HG02623 (cell line): ENCODE measurements around the gene OXTR.
"Not testable (repeated sequence)": the region's sequence is repeated elsewhere in the genome, so short reads cannot be mapped to it uniquely, and the experiment has no call there.

Experiments
- ATAC-seq: cut with Tn5 transposase; IDR thresholded peaks from one replicate; pipeline ENCODE4 v1.9.1; 2021; ENCODE audit warnings: moderate library complexity; ENCODE audit not compliant: unreplicated experiment

Gene OXTR

DNA sequence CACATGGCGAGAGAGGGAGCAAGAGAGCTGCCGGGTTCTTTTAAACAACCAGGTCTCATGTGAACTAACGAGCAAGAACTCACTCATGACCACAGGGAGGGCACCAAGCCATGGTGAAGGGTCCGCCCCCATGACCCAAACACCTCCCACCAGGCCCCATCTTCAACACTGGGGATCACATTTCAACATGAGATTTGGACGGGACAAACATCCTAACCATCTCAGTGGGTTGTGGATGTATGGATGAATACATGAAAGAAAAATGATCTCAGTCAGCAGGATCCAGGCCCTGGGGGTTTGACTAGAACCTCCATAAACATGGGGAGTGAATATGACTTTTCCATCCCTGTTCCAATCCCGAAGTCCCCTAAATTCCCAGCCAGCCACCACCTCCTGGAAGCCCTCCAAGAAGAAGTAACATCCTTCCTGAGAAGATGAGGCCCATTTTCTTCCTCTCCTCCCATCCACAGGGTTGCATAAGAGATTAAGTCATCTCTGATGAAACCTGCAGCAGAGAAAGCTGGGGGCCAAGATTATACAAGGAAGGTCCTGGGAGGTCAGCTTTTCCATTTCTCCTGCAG is 26.3 kb downstream of the OXTR start:
- ATAC-seq = no peak

DNA sequence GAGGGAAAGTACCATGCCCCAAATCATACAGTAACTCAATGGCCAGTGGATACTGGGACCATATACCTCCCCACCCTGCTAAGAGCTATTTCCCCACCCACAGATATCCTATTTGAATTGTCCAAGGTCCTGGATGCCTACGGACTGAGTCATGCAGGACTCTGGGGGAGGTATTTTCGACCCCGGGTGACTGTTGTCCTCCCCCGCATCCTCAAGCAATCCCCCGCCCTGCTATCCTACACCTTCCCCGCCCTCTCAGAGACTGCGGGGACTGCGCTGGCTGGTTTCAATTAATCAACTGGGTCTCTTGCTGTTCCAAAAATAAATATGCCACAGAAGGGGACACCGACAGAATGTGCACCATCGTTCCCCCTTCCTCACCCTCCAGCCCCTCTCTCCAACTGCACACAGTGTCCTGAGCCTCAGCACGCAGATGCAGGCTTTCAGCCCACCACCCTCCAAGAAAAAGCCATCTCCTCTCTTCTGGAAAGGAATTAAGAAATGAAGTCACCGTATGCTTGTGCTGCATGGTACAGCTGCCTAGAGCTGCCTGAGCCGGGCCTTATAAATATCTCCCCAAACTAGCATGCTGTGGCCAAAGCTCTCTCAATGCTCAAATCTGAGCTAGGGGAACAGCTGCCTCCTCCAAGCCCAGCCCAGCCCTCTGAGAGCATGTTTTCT is 27.7 kb downstream of the OXTR start:
- ATAC-seq = no peak

DNA sequence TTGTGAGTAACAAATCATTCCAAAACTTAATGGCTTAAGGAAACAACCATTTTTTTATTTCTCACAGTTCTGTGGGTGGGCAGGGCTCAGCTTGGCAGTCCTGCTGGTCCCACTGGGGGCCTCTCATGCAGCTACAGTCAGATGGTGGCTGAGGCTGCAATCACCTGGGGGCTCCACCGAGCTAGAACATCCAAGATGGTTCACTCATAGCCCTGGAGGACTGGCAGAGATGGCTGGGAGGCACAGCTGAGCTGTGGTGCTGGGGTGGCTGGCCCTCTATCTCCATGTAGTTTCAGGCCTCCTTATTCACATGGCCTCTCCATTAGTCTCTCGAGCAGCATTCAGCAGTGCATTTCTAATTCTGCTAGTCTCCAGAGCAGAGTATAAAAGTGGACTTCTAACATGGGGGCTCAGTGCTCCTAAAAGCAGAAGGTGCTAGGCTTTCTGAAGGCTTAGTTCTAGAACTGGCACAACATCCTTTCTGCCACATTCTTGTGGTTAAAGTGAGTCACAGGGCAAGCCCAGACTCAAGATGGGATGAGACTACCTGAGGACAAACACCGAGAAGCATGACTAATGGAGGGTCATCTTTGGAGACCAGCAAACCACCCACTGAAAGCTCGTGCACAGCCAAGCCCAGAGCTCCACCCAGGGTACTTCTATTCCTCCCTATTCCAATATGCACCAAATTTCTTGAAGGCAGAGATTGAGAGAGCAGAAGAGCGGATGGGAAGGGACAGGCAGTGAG is 29.5 kb downstream of the OXTR start:
- ATAC-seq = no peak

DNA sequence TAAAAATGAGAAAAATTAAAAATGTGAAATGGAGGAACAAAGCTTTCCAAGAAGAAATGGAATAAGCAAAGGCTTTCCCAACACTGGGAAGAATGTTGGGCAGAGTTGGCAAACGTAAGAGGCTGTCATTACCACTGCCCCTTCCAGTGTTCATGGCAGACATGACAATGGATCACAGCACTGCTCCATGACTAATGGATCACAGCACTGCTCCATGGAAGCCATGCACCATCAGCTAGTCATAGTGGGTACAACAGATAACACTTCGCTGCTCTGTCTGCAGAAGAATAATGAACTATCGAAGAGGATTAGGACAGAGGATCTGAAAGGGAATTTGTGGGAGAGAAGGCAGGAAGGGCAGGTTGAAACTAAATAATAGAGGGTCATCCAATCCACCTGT is 30.8 kb downstream of the OXTR start:
- ATAC-seq = no peak

DNA sequence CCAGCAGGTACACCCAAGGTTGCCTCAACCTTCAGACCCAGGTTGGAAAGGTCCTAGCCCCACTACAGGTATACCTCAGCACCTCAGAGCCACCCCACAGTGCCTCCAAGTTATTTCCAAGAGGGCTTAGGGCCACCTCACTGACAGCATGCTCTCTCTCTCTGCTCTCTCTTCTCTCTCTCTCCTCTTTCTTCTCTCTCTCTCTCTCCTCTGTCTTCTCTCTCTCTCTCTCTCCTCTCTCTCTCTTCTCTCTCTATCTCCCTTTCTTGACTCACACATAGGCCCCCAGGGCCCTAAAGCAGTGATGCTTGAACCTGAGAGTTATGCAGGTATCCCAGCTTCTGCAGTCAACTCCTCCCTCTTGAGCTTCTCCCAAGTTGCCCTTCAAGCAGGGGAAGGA is 31.6 kb downstream of the OXTR start:
- ATAC-seq = no peak

DNA sequence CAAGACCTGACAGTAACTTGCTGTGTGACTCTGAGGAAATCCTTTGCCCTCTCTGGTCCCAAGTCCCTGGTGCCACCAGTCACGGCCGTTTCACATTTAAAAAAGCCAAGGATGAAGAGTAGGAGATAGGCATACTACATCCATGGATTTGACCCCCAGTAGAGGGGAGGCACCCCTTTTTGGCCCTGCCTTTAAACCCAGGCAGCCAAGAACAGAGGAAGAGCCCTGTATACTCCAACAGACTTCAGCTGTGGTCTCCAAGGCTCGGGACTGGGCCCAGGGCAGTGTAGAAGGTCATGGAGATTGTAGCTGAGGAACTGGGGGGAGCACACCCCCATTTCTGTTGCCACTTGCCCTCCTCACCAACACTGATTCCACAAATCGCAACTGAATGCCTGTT is 32.1 kb downstream of the OXTR start:
- no peak for ATAC-seq

DNA sequence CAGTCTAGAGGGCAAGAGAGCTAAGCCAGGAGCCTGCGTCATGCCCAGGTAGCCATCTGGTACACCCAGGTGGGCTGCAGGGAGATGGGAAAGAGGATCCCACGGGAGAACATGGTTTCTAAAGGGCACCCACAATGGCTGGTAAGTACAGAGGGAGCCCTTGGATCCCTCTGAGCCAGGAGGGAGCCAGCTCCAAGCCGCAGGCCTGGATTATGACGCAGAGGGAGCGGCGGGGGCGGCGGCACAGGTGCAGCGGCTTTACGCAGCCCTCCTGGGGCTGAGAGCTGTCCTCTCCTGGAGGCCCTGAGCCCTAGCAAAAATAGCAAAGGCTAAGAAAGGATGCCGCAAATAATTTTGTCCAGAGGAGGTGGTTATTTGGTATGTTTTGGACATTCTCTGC is 33.0 kb downstream of the OXTR start:
- no peak for ATAC-seq

DNA sequence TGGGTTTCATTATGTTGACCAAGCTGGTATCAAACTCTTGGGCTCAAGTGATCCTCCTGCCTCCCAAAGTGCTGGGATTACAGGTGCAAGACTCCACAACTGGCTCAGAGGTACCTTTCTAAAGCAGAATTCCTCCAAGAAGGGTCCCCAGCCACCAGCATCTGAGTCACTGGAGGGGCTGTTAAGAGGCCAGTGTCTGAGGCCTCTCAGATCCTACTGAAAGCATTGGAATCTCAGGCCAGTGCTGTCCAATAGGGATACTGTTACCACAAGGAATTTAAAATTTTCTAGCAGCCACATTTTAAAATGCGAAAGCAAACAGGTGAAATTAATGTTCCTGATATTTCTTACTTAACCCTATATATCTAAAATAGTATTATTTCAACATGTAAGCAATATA is 34.5 kb downstream of the OXTR start:
- ATAC-seq = no peak

DNA sequence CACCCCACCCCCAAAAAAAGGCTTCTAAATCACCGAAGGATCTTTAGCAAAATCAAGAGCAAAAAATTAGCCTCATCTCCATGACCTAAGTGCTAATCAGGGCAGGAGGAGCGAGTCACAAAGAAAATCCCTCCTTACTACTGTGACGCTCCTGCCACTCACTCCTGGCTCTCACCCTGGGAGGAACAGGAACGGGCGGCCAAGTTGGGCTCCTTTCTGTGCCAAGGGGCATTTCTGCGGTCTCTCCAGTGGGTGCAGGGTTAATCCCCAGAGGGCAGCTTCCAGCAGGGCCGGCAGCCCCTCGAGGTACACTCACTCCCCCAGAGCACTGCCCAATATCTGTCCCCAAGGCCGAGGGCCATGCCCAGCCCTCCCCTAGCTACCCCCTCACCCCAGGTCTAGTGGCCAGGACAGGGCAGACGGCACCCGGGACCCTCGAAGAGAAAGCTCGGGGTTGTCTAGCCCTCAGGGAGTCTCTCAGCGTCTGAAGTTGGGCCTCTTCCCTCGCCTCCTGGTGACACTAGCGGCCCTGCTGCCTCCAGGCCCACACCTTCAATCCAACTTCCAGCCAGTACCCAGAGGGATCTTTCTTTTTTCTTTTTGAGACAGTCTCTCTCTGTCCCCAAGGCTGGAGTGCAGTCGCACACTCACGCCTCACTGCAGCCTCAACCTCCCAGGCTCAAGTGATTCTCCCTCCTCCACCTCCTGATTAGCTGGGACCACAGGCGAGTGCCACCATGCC is 35.1 kb downstream of the OXTR start:
- ATAC-seq = no peak

DNA sequence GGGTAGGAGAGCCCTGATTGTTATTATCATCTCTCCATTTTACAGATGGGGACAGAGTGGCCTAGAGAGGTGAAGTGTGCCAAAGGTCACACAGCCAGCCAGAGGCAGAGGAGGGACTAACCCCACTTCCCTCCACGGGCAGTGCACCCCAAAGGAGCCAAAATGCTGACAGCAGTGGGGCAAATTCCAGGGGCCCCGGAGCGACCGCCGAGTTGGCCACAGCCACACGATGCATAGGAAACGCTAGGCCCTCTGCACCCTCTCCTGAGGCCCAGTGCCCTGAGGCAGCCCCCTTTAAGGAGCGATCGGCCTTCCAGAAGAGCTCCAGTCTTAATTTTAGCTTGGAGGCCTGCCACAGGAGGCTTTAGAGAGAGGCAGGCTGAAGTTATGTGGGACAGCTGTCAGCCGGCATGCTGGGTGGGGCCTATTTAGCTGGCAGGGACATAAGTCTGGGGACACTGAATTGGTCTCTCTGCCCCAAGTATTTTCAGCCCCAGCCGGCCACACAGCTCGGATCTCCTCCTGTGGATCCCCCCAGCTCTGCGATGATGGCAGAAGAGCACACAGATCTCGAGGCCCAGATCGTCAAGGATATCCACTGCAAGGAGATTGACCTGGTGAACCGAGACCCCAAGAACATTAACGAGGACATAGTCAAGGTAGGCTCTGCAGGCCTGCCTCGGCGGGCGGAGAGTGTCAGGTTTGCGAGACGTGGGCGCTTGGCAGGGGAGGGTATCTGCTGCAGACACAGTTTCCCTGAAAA is 35.9 kb downstream of the OXTR start, which contains the start of gene CAV3:
Gene CAV3, plus strand, starts transcription at position 471 of the 763 bp plus-strand sequence. Its CDS starts 75 bp downstream, at position 546.
- ATAC-seq = no peak

GRCh38 chr3:8732413-8732812 is 37.0 kb downstream of the OXTR start:
- ATAC-seq = no peak

DNA sequence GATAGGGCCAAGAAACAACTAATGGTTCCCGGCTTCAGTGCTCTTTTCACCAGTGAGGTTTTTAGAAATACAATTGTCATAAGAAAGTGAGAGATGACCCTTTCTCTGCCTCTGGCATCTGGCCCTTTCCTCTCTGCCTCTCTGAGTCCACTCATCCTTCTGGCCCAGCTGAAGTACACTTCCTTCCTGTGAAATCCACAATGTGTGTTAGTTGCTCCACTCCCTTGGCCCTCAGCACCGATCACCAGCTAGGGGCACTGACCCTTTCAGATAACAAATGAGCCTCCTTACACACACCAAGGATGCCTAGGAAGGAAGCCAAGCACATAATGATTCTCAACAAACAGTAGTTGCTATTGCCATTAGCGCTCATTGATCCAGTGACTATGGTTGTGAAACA is 38.8 kb downstream of the OXTR start:
- no peak for ATAC-seq

GRCh38 chr3:8729479-8729878 is 39.9 kb downstream of the OXTR start:
- no peak for ATAC-seq

DNA sequence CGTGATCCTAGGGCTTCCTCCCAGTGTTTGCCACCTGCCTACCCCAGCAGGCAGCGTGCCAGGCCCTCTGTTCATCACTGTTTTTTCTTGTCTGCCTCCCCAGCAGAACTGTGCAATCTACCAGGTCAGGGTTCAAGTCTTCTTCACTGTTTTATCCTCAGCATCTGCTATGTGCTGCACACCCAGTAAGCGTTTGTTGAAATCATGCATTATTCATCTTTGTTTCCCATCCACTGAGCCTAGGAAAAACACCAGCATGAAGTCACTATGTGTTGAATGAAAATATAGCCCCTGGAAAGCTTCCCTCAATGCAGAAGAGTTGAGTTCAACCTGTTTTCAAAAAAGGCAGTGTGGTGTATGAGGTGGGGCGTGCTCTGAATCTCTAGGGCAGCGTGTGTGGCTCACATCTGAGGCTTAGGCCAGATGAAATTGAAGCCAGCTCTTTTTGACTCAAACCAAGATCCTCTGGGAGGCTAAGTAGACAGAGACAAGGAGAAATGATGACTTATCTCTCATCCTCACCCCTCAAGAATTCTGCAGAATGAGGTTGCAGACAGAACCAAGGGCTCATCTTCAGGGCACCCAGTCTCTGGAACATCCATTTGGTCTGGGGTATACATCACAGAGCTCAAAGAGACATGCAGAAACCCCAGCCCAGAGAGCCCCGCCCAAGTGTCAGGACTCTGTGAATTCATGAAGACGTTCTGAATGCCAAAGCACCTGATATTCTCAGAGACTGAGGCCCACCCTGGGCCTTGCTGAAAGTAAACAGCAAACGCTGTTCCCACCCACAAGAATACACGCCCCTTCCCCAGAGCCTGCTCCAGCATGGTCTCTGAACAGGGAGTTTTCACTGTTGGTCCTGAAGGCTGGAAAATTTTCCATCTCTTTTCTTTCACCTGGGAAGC is 41.6 kb downstream of the OXTR start:
- ATAC-seq = no peak

GRCh38 chr3:8724108-8724752 is 45.2 kb downstream of the OXTR start:
- ATAC-seq = no peak

GRCh38 chr3:8723612-8724011 is 45.8 kb downstream of the OXTR start:
- no peak for ATAC-seq

- no peak for ATAC-seq
These were observed 46.6 kb downstream of the OXTR start for GRCh38 chr3:8722808-8723207.

GRCh38 chr3:8715757-8716156 is 53.7 kb downstream of the OXTR start:
- not testable (repeated sequence) for ATAC-seq
